Myocyte (in vitro differentiated cells): ENCODE results near the gene PKDCC. TPM values are rescaled to one million over a fixed set of nuclear protein-coding genes. Genes with fewer than 3 reads are reported as not detected.

Source experiments
- DNase-seq: peaks from one replicate; pipeline ENCODE4 v3.0.0-alpha.2; 2012; ENCODE audit warnings: low read depth
- total RNA-seq: library from RNA; depleted of rRNA; stranded (reverse); fragments of >200 nt; gene quantifications from 2 replicates; pipeline ENCODE4 v1.2.3, GENCODE V29; 2014

Gene PKDCC
- total RNA-seq, 1 donor from 2014 or later, result 45.0 TPM

GRCh38 chr2:42049221-42050009, 1.6 kb downstream of the PKDCC start:
- no peak for DNase-seq

GRCh38 chr2:42050010-42050702, 2.3 kb downstream of the PKDCC start:
- no peak for DNase-seq

GRCh38 chr2:42050703-42051542, 3.1 kb downstream of the PKDCC start:
- DNase-seq, result no peak

GRCh38 chr2:42051543-42052235, 3.9 kb downstream of the PKDCC start:
- no peak for DNase-seq

- DNase-seq, result no peak
Observed at GRCh38 chr2:42052702-42053481, 5.1 kb downstream of the PKDCC start.

- no peak for DNase-seq
Observed at GRCh38 chr2:42053482-42053790, 5.6 kb downstream of the PKDCC start.

- peak; percentile 96 for DNase-seq
Observed at GRCh38 chr2:42053791-42054701, 6.2 kb downstream of the PKDCC start.

- DNase-seq, result no peak
Observed at GRCh38 chr2:42054714-42055430, 7.1 kb downstream of the PKDCC start.

- no peak for DNase-seq
Observed at GRCh38 chr2:42055573-42056514, 8.0 kb downstream of the PKDCC start.

GRCh38 chr2:42057159-42057901, 9.5 kb downstream of the PKDCC start:
- no peak for DNase-seq

GRCh38 chr2:42057902-42058450, 10.2 kb downstream of the PKDCC start:
- DNase-seq, result no peak

GRCh38 chr2:42059261-42059898, 11.6 kb downstream of the PKDCC start:
- DNase-seq, result no peak

- DNase-seq, result no peak
Observed at GRCh38 chr2:42060028-42060427, 12.2 kb downstream of the PKDCC start.

- no peak for DNase-seq
Observed at GRCh38 chr2:42060718-42061619, 13.1 kb downstream of the PKDCC start.

- no peak for DNase-seq
Observed at GRCh38 chr2:42061839-42062238, 14.0 kb downstream of the PKDCC start.
